BJ (cell line): ENCODE results near the gene FMO2. TPM values are rescaled to one million over a fixed set of nuclear protein-coding genes. Genes with fewer than 3 reads are reported as not detected.

Experiments
- CTCF ChIA-PET: fragments of 350-600 bp; formaldehyde crosslinking; extraction: SDS; loops from one replicate; lab custom pipeline; 2021; ENCODE audit warnings: antibody characterized with exemption, inconsistent platforms; lab: Yijun Ruan, JAX
- POLR2A ChIA-PET: fragments of 300-600 bp; sonication (Branson Sonifier 250); formaldehyde crosslinking; extraction: SDS; loops from one replicate; lab custom pipeline; 2021; ENCODE audit warnings: antibody characterized with exemption; lab: Charles Lee
- DNase-seq: peaks from one replicate; pipeline ENCODE4 v3.0.0-alpha.2; 2011; ENCODE audit warnings: low read depth
- H3K27me3 ChIP-seq: 2 replicates; pipeline ENCODE4 v1.6.0; 2011; ENCODE audit warnings: low read length; ENCODE audit not compliant: control insufficient read depth, insufficient read depth
- H3K36me3 ChIP-seq: 2 replicates; pipeline ENCODE4 v1.5.1; 2011; ENCODE audit warnings: low read length; ENCODE audit not compliant: control insufficient read depth, insufficient read depth
- H3K4me3 ChIP-seq: 2 replicates; pipeline ENCODE4 v1.5.1; 2011; ENCODE audit warnings: low read depth, mild to moderate bottlenecking, control low read depth, low read length
- CTCF ChIP-seq: IDR thresholded peaks from 2 replicates; pipeline ENCODE4 v1.5.1; 2011; ENCODE audit warnings: low read depth, mild to moderate bottlenecking, control low read depth, inconsistent platforms, low read length, moderate library complexity; ENCODE audit not compliant: insufficient read depth
- polyA plus RNA-seq: library from polyadenylated mRNA; depleted of rRNA; stranded (reverse); fragments of >200 nt; gene quantifications from 2 replicates; pipeline ENCODE4 v1.2.3, GENCODE V29; 2011

FMO2 gene
- polyA plus RNA-seq, 1 experiment = 0.17 TPM

GRCh38 chr1:171160211-171160610 is 24.9 kb upstream of the FMO2 start:
- Histone ChIP-seq H3K4me3 (no peak overlapping the region), H3K36me3 (no peaks in the 10 kb centered on the region), H3K27me3 (no peaks in the 10 kb centered on the region)
- no peak for TF ChIP-seq CTCF
- POLR2A ChIA-PET = no interaction called here
- DNase-seq = no peak
- CTCF ChIA-PET = interaction anchor here (1.5 kb wide), 1 partner anchor 9 kb away, joined by 3 read pairs; no protein-coding TSS in a partner anchor

- no peak overlapping the region for H3K4me3 ChIP-seq
- CTCF ChIA-PET = no interaction called here
- TF ChIP-seq CTCF = no peak
- no peaks in the 10 kb centered on the region for H3K27me3 ChIP-seq
- no peaks in the 10 kb centered on the region for H3K36me3 ChIP-seq
- POLR2A ChIA-PET = no interaction called here
- no peak for DNase-seq
Measured at GRCh38 chr1:171160639-171161354, 24.3 kb upstream of the FMO2 start.

- no peak for DNase-seq
- no peak for TF ChIP-seq CTCF
- Histone ChIP-seq H3K27me3 (no peaks in the 10 kb centered on the region), H3K4me3 (no peak overlapping the region), H3K36me3 (no peaks in the 10 kb centered on the region)
- ChIA-PET CTCF (interaction anchor here (1.2 kb wide), 1 partner anchor 65 kb away, joined by 3 read pairs; no protein-coding TSS in a partner anchor), POLR2A (no interaction called here)
Measured at GRCh38 chr1:171161431-171161830, 23.7 kb upstream of the FMO2 start.

- no peaks in the 10 kb centered on the region for H3K27me3 ChIP-seq
- CTCF ChIA-PET = no interaction called here
- TF ChIP-seq CTCF = no peak
- POLR2A ChIA-PET = no interaction called here
- no peak for DNase-seq
- H3K4me3 ChIP-seq = no peak overlapping the region
- H3K36me3 ChIP-seq = no peaks in the 10 kb centered on the region
Measured at GRCh38 chr1:171166361-171166760, 18.7 kb upstream of the FMO2 start.

- CTCF ChIA-PET = no interaction called here
- TF ChIP-seq CTCF = no peak
- DNase-seq = no peak
- POLR2A ChIA-PET = no interaction called here
- Histone ChIP-seq H3K4me3 (no peak overlapping the region), H3K36me3 (no peaks in the 10 kb centered on the region), H3K27me3 (no peaks in the 10 kb centered on the region)
Measured at GRCh38 chr1:171167785-171168184, 17.3 kb upstream of the FMO2 start.
